GM20000 (cell line): ENCODE measurements around the gene FRMPD2.

Source experiments
- DNase-seq: peaks from one replicate; pipeline ENCODE4 v3.0.0; 2012; ENCODE audit warnings: low spot score
- TF ChIP-seq, protein P1 (sequence below): IDR thresholded peaks from 2 replicates; pipeline ENCODE4 v1.5.1; 2012; ENCODE audit warnings: mild to moderate bottlenecking, control low read depth; ENCODE audit errors: extremely low read depth, missing control alignments

Gene FRMPD2

DNA sequence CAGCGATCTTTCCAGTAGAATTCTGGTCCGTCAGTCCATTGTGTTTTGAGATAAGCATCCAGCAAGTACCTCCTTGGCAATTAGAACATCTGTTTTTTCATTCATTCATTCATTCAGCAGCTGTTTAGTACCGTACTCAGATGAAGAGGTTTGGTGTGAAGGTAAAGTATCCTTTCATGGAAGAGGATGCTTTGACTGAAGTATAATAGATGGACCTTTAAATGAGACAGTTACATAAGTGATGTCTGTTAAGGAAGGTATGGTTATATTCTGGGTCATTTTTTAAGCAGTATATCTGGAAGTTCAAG lies 33.2 kb upstream of the FRMPD2 start:
- DNase-seq, result no peak
- TF ChIP-seq, protein P1, sequence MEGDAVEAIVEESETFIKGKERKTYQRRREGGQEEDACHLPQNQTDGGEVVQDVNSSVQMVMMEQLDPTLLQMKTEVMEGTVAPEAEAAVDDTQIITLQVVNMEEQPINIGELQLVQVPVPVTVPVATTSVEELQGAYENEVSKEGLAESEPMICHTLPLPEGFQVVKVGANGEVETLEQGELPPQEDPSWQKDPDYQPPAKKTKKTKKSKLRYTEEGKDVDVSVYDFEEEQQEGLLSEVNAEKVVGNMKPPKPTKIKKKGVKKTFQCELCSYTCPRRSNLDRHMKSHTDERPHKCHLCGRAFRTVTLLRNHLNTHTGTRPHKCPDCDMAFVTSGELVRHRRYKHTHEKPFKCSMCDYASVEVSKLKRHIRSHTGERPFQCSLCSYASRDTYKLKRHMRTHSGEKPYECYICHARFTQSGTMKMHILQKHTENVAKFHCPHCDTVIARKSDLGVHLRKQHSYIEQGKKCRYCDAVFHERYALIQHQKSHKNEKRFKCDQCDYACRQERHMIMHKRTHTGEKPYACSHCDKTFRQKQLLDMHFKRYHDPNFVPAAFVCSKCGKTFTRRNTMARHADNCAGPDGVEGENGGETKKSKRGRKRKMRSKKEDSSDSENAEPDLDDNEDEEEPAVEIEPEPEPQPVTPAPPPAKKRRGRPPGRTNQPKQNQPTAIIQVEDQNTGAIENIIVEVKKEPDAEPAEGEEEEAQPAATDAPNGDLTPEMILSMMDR, result no peak

DNA sequence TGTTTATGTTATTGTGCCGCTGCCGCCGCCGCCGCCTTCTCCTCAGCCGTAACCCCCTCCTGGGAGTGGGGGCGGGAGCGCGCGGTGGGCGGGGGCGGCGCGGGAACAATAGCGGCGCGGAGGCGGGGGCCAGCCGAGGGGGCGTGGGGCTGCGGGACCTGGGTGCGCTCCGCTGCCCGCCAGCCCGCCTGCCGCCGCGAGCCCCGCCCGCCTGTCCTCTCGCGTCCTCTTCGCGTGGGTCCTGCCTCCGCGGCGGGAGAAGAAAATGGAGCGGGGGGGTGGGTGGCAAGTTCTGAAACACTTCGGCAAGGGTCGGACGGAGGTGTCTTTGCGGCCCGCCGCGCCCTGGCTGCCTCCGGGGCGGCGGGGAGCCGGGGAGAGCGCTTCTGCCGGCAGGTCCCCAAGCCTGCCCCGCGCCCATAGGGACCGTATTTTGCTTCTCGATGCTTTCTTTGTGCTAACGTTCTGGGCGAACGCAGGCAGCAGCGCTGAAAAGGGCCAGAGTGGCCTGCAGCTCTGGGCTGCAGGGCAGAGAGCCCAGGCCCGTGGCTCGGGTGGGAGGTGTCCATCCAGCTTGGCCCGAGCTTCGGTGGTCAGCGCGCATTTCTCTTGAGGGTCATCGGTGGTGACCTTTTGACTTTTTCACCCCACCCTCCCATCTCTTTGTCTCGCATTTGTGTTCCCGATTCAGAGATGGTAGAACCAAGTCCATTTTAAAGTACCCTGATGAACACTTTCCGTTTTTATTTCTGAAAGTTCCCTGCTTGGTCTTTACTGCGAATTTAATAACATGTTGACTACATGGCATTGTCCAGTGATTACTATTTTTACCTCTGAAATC lies 32.6 kb upstream of the FRMPD2 start:
- TF ChIP-seq, protein P1, result no peak
- peak; percentile 77 for DNase-seq

DNA sequence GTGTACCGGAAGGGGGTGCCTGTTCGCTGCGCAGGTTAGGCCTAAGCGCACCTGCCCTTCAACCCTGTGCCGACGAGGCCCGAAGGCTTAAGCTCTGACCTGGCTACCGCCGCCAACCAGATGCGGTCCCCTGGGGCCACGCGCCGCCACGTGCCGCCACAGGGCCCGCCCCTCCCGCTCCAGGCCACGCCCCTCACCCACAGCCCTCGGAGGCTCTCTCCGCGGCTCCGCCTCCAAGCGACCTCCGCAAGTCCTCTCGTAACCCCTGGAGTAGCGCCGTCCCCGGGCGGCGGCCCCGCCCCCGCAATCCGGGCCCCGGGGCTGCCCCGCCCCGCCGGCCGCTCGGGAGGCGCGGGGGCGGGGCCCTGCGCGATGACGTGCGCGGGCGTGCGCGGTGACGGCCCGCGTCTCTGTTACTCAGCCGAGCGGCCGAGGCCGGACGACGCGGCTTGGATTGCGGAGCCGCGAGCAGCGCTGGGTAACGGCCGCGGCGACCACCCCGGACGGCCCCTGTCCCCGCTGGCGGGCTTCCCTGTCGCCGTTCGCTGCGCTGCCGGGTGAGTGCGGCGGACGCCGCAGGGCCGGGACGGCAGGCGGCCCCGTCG lies 31.9 kb upstream of the FRMPD2 start, which contains the start of gene MAPK8:
TSS of gene MAPK8 (plus strand) at position 413 of the 605 bp plus-strand sequence. CDS start 94,984 bp downstream, outside the sequence.
- TF ChIP-seq, protein P1, result no peak

DNA sequence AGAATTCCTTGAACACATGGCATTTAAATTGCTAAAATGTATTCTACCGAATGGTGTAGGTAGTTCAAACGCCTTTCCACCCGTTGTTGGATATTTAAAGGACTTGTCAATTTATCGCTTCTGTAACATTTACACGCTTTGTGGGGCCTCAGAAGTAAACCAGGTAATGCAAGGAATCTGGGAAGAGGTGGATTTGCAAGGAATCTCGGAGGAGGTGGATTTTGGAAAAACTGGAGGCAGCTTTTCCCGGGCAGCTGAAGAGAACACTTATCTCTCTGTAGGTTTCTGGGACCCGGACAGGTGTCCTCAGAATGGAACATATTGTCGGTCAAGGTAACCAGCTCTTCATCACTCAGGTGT lies 31.4 kb upstream of the FRMPD2 start:
- DNase-seq, result no peak
- TF ChIP-seq, protein P1, result no peak

More for the DNA sequence above, 31.9 kb upstream of the FRMPD2 start, which contains the start of gene MAPK8:
- DNase-seq, result peak; percentile 99

DNA sequence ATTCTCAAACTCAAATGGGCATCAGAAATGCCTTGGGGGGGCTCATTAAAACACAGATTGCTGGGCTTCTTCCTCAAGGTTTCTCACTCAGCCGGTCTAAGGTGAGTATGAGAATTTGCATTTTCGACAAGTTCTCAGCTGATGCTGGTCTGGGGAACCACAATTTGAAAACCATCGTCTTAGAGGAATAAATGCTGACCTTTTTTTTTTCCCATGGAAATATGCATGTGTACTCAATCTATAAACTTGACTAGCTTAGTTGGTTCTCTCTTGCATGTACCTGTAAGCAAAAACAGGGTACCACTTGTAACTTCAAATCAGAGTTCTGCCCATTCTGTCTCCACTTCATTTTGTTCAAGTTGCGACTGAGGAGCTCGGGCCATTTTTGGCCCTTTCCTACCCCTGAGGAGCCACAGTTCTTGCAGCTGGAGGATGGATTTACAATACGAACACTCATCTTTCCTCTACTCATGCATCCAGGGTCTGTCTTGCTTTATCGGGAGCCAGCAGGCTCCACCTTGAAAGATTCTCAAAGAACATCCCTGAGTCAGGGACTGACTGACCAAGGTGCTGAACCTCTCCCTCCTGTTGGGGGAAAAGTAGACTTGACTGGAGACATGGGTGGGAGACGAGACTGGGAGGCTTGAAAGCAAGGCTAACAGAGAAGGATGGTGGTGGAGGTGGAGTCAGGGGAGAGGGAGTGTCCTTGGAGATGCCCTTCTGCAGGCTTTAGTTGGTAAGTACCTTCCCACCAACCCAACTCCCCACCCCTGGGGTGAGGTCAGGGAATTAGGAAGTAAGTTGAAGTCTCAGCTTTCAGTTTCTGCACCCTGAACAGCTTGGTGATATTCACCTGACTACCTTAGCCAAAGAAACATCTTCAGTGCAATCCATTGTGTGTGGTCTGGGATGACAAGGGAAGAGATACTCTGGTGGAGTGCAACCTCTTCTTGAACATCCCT lies 28.3 kb upstream of the FRMPD2 start:
- DNase-seq, result no peak
- TF ChIP-seq, protein P1, result no peak

DNA sequence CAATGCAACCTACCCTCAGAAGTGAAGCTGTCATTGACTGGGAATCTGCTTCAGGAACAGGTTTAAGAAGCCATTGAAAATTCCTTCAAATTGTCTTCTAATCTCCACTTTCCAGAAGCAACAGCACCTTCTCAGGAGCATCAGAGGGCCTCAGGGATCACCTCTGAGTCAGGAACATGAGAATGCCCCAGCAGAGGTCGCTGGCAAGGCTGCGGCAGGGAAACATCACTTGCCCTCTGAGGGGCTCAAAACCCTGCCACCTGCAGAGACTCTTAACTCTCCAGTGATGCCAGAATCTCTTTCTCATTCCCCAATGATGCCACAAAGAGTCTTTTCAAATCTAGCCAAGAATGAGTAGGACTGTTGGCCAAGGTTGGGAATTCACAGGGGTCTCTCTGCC lies 26.1 kb upstream of the FRMPD2 start:
- DNase-seq, result no peak
- TF ChIP-seq, protein P1, result no peak
